Omental fat pad (tissue), 4 donors: ENCODE measurements around the gene DYSF. TPM values are rescaled to one million over a fixed set of nuclear protein-coding genes. Genes with fewer than 3 reads are reported as not detected.

Experiments used
- ATAC-seq: fragments of 150-250 bp; one replicate; pipeline ENCODE4 v1.9.1; 2016; ENCODE audit warnings: mild to moderate bottlenecking, moderate library complexity; ENCODE audit not compliant: low FRiP score
- DNase-seq: peaks from one replicate; pipeline ENCODE4 v3.0.0-alpha.2; 2019; ENCODE audit warnings: low spot score
- CTCF ChIP-seq, 3 donors: fragments of 450-650 bp; IDR thresholded peaks; one replicate each; pipeline ENCODE4 v1.5.1; 2016 to 2017; ENCODE audit warnings: antibody characterized with exemption in 3 of 3, mild to moderate bottlenecking in 3 of 3, moderate library complexity in 2 of 3
- total RNA-seq, 4 donors: library from RNA; depleted of rRNA; stranded (reverse); fragments of >200 nt; gene quantifications; one replicate each; pipeline ENCODE4 v1.1.0, GENCODE V29; 2016

The DYSF gene
- total RNA-seq, 4 donors from 2014 or later = 7.9 to 70.5 (median 17.8) TPM

DNA sequence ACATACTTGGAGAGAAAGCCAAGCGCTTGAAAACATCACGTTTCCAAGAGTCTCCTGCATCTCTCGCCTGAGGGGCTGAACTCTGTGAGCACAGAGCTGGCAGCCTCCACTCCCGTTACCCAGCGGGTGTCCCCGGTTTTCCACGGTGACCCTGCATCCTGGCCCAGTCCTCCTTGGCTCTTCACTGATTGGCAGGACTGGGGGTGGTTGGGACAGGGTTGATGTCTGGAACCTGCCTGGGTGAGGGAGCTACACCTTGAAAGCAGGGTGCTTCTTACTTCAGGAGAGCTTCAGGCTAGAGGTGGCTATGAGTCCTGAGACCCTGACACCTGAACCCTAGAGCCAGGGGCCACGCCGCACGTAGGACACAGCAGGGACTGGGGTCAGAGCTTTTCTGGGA lies 234.1 kb downstream of the DYSF start:
- no peak for ATAC-seq
- DNase-seq = no peak
- TF ChIP-seq CTCF (IDR thresholded peaks at IDR 0.05) = no peak

DNA sequence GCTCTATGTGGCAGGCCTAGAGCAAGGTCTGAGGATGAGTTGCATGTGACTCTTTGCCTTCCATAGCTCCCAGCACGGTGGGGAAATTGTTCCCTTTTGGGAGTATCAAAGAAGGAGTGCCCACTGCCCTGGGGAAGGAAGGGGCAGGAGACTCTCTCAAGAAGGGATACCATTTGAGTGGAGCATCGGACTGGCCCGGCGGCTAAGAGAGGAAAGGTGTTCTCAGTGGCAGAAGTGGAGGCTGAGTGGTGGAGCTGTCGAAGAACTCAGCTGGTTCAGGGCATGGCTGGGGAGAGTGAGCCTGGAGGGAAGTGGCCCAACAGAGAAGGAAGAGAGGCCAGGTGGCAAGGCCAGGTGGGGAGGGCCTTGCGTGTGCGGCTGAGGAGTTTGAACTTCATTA lies 235.2 kb downstream of the DYSF start:
- no peak for TF ChIP-seq CTCF (IDR thresholded peaks at IDR 0.05)
- DNase-seq (no peak), ATAC-seq (no peak)

- no peak for ATAC-seq
- no peak for TF ChIP-seq CTCF (IDR thresholded peaks at IDR 0.05)
Measured at GRCh38 chr2:71689393-71689792, 236.0 kb downstream of the DYSF start.

GRCh38 chr2:71689968-71690834 lies 236.8 kb downstream of the DYSF start:
- no peak for TF ChIP-seq CTCF (IDR thresholded peaks at IDR 0.05)
- ATAC-seq (no peak), DNase-seq (no peak)

More at GRCh38 chr2:71689393-71689792, 236.0 kb downstream of the DYSF start:
- DNase-seq = no peak

- no peak for DNase-seq
- TF ChIP-seq CTCF (IDR thresholded peaks at IDR 0.05) = no peak
- ATAC-seq = no peak
Measured at GRCh38 chr2:71690876-71691475, 237.6 kb downstream of the DYSF start.

GRCh38 chr2:71691747-71692441 lies 238.5 kb downstream of the DYSF start:
- no peak for DNase-seq
- no peak for TF ChIP-seq CTCF (IDR thresholded peaks at IDR 0.05)
- no peak for ATAC-seq
